DND-41 (cell line): ENCODE data around the gene RNF157.
A peak's percentile ranks its signal among the peaks of the same experiment; 100 is the strongest.

Experiments used
- ATAC-seq: fragments of 200-7000 bp; cut with Tn5 transposase; 3 replicates; pipeline ENCODE4 v1.9.1; 2021; ENCODE audit warnings: low read depth; ENCODE audit not compliant: insufficient read depth
- DNase-seq: peaks from one replicate; pipeline ENCODE4 v3.0.0-alpha.2; 2020
- H2AFZ ChIP-seq: 2 replicates; pipeline ENCODE4 v1.6.0; 2012; ENCODE audit warnings: low read depth, low read length
- H3K27ac ChIP-seq: 2 replicates; pipeline ENCODE4 v1.5.1; 2012; ENCODE audit warnings: low read length, inconsistent platforms
- H3K27me3 ChIP-seq: fragments of 200-600 bp; sonication (generic); 2 replicates; pipeline ENCODE4 v1.6.0; 2012; ENCODE audit warnings: low read length, mild to moderate bottlenecking, inconsistent platforms; ENCODE audit not compliant: insufficient read depth, poor library complexity
- H3K36me3 ChIP-seq: 2 replicates; pipeline ENCODE4 v1.5.1; 2012; ENCODE audit warnings: low read length, inconsistent platforms; ENCODE audit not compliant: insufficient read depth
- H3K4me1 ChIP-seq: 2 replicates; pipeline ENCODE4 v1.5.1; 2012; ENCODE audit warnings: mild to moderate bottlenecking, low read length; ENCODE audit not compliant: insufficient read depth
- H3K4me2 ChIP-seq: 2 replicates; pipeline ENCODE4 v1.6.0; 2012; ENCODE audit warnings: mild to moderate bottlenecking, moderate library complexity, low read length, inconsistent platforms; ENCODE audit not compliant: insufficient read depth
- H3K4me3 ChIP-seq, 2 experiments: fragments of 200-600 bp in 1 of 2; shearing (Covaris generic) in 1 of 2; 2 replicates each; pipeline ENCODE4 v1.5.1; 2012 to 2016; ENCODE audit warnings: inconsistent platforms in 2 of 2, low read length in 2 of 2, mild to moderate bottlenecking in 2 of 2, low read depth in 1 of 2, moderate library complexity in 1 of 2
- H3K79me2 ChIP-seq: 2 replicates; pipeline ENCODE4 v1.6.0; 2012; ENCODE audit warnings: low read length, inconsistent platforms; ENCODE audit not compliant: insufficient read depth
- H3K9ac ChIP-seq: 2 replicates; pipeline ENCODE4 v1.6.0; 2012; ENCODE audit warnings: low read depth, mild to moderate bottlenecking, inconsistent platforms, low read length, moderate library complexity
- H3K9me3 ChIP-seq: 2 replicates; pipeline ENCODE4 v1.5.1; 2012; ENCODE audit warnings: low read length, moderate library complexity, mild to moderate bottlenecking, inconsistent platforms; ENCODE audit not compliant: insufficient read depth, severe bottlenecking
- H4K20me1 ChIP-seq: 2 replicates; pipeline ENCODE4 v1.6.0; 2012; ENCODE audit warnings: low read length; ENCODE audit not compliant: insufficient read depth
- EZH2 ChIP-seq: IDR thresholded peaks from 3 replicates; pipeline ENCODE4 v1.6.1; 2012; ENCODE audit warnings: borderline replicate concordance, low read depth, mild to moderate bottlenecking, moderate library complexity, low read length, inconsistent platforms; ENCODE audit not compliant: severe bottlenecking
- TF ChIP-seq, protein P1 (sequence below): IDR thresholded peaks from 2 replicates; pipeline ENCODE4 v1.5.1; 2012; ENCODE audit warnings: borderline replicate concordance, low read length, moderate library complexity, mild to moderate bottlenecking; ENCODE audit not compliant: poor library complexity, severe bottlenecking; ENCODE audit errors: extremely low read depth

RNF157 gene

DNA sequence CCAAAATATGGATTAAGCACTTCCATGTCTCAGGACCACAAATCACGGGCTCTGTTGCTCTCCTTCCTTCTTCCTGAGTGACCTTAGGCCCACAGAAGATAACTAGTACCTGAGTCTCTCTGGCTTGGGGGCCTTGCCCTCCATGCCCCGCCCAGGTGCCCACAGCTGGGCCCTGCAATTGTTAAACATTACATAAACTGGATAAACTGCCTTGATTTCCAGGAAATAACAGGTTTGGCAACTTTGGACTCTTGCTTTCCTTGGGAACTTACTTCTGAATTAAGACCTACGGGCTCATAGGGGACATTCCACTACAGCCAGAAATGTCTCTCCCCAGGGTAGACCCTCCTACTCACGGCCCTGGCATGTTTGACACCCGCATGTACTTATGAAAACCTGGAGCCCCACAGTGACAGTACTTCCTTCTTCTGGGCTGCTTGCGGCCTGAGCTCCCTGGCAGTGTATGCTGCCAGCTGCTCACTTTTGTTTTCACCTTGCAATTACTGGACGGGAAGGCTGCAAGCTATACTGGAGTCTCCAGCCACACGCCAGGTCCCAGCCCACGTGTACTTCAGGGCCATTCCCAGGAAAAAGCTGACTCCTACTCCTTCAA, 22.5 kb upstream of the RNF157 start:
- DNase-seq (no peak), ATAC-seq (no peak)
- Histone ChIP-seq H3K4me2 (no peak overlapping the region), H3K9me3 (no peaks in the 10 kb centered on the region), H3K4me3 (no peak overlapping the region), H3K27me3 (no peaks in the 10 kb centered on the region), H3K9ac (no peak overlapping the region), H4K20me1 (peaks cover 16% of the 10 kb centered on the region), H3K4me1 (peaks cover 34% of the 10 kb centered on the region), H3K27ac (peak overlapping the region; percentile 32), H3K79me2 (peaks cover 26% of the 10 kb centered on the region), H2AFZ (no peak overlapping the region), H3K36me3 (peaks cover 23% of the 10 kb centered on the region)
- TF ChIP-seq, protein P1, sequence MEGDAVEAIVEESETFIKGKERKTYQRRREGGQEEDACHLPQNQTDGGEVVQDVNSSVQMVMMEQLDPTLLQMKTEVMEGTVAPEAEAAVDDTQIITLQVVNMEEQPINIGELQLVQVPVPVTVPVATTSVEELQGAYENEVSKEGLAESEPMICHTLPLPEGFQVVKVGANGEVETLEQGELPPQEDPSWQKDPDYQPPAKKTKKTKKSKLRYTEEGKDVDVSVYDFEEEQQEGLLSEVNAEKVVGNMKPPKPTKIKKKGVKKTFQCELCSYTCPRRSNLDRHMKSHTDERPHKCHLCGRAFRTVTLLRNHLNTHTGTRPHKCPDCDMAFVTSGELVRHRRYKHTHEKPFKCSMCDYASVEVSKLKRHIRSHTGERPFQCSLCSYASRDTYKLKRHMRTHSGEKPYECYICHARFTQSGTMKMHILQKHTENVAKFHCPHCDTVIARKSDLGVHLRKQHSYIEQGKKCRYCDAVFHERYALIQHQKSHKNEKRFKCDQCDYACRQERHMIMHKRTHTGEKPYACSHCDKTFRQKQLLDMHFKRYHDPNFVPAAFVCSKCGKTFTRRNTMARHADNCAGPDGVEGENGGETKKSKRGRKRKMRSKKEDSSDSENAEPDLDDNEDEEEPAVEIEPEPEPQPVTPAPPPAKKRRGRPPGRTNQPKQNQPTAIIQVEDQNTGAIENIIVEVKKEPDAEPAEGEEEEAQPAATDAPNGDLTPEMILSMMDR = no peak
- TF ChIP-seq EZH2 = no peak

DNA sequence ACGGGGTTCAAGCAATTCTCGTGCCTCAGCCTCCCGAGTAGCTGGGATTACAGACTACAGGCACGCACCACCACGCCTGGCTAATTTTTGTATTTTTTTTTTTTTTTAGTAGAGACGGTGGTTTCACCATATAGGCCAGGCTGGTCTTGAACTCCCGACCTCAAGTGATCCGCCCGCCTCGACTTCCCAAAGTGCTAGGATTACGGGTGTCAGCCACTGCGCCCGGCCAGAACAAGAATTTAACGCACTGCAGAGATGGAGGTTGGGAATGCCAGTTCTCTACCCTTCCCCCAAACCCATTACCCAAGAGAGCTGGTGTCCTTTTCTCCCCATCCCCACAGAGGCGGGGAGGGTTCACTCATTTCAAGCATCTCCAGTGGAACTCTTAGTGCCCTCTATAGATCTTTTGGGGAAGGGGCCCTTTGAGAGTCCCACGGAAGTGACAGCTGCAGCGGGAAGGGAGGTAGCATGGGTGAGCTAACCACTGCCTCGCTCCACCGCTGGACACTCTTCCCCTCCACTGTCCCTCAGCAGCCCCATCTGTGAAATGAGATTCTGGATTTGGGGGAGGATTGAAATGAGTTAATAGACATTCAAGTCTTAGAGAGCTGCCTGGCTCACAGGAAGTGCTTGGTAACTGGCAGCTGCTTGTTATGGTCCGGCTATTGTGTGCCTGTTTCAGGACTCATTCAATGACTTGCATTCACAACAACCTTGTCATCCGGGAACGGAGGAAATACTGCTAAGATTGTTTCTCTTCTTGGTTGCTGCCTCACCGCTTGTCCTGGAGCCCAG, 21.3 kb upstream of the RNF157 start:
- no peak overlapping the region for H3K4me3 ChIP-seq
- H3K9me3 ChIP-seq = no peaks in the 10 kb centered on the region
- ATAC-seq = no peak
- H3K79me2 ChIP-seq = peaks cover 14% of the 10 kb centered on the region
- no peaks in the 10 kb centered on the region for H3K27me3 ChIP-seq
- TF ChIP-seq, protein P1 = no peak
- no peak for TF ChIP-seq EZH2
- H3K36me3 ChIP-seq = peaks cover 11% of the 10 kb centered on the region
- 0 out of 2 replicates have a peak overlapping the region, but pooled peaks have one; percentile 3 for H3K9ac ChIP-seq
- H2AFZ ChIP-seq = peak overlapping the region; percentile 36; the same call in 1 of the 2 replicates
- no peak overlapping the region for H3K27ac ChIP-seq
- no peak for DNase-seq
- peaks cover 5% of the 10 kb centered on the region for H4K20me1 ChIP-seq
- peaks cover 24% of the 10 kb centered on the region for H3K4me1 ChIP-seq
- H3K4me2 ChIP-seq = no peak overlapping the region

DNA sequence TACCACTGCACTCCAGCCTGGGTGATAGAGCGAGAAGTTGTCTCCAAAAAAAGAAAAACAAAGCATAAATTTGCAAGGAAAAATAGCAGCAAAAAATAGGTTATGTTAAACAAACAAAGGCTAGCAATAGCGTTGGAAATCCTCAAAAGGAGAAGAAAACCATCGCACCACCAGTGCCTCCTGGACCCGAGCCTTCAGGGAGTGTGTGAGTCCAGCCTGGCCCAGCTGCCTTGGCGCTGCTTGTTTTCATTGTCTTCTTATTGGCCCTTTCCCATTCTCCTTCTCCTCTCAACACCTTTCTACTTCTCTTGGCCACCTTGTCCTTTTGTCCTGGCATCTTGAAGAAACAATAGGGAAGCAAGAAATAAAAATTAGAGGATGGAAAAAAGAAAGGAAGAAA, 20.4 kb upstream of the RNF157 start:
- H3K27ac ChIP-seq = no peak overlapping the region
- no peak for TF ChIP-seq EZH2
- TF ChIP-seq, protein P1 = no peak
- no peaks in the 10 kb centered on the region for H3K9me3 ChIP-seq
- DNase-seq = no peak
- H4K20me1 ChIP-seq = no peaks in the 10 kb centered on the region
- peaks cover 1% of the 10 kb centered on the region; the same call in 1 of the 2 replicates for H3K36me3 ChIP-seq
- no peak overlapping the region for H3K4me3 ChIP-seq
- H3K27me3 ChIP-seq = no peaks in the 10 kb centered on the region
- no peak overlapping the region for H2AFZ ChIP-seq
- H3K4me1 ChIP-seq = peaks cover 26% of the 10 kb centered on the region
- no peak overlapping the region for H3K4me2 ChIP-seq
- no peak for ATAC-seq
- peaks cover 4% of the 10 kb centered on the region for H3K79me2 ChIP-seq
- no peak overlapping the region for H3K9ac ChIP-seq
